H9 (cell line): ENCODE results near the gene ZNF280D. TPM values are rescaled to one million over a fixed set of nuclear protein-coding genes. Genes with fewer than 3 reads are reported as not detected.

Experiments
- DNase-seq: peaks from one replicate; pipeline ENCODE4 v3.0.0-alpha.2; 2017
- H2AFZ ChIP-seq: one replicate; pipeline ENCODE4 v1.6.1; 2013; ENCODE audit warnings: mild to moderate bottlenecking, low read length, control low read depth, moderate library complexity
- H2AK5ac ChIP-seq: 2 replicates; pipeline ENCODE4 v1.6.1; 2013; ENCODE audit warnings: low read length, control low read depth, mixed read lengths; ENCODE audit not compliant: insufficient read length
- H2BK120ac ChIP-seq: one replicate; pipeline ENCODE4 v1.6.1; 2013; ENCODE audit warnings: low read depth, mild to moderate bottlenecking, low read length, control low read depth, inconsistent platforms; ENCODE audit not compliant: poor library complexity, severe bottlenecking
- H2BK12ac ChIP-seq: 2 replicates; pipeline ENCODE4 v1.6.1; 2013; ENCODE audit warnings: low read length, control low read depth, mixed read lengths, low read depth; ENCODE audit not compliant: insufficient read length
- H2BK15ac ChIP-seq: 2 replicates; pipeline ENCODE4 v1.6.1; 2013; ENCODE audit warnings: low read depth, low read length, control low read depth
- H2BK20ac ChIP-seq: one replicate; pipeline ENCODE4 v1.6.1; 2013; ENCODE audit warnings: low read depth, mild to moderate bottlenecking, low read length, control low read depth, inconsistent platforms; ENCODE audit not compliant: poor library complexity, severe bottlenecking
- H2BK5ac ChIP-seq: 2 replicates; pipeline ENCODE4 v1.6.1; 2013; ENCODE audit warnings: low read length, control low read depth, mixed read lengths; ENCODE audit not compliant: insufficient read length
- H3K14ac ChIP-seq: 2 replicates; pipeline ENCODE4 v1.6.1; 2013; ENCODE audit warnings: low read length, control low read depth; ENCODE audit not compliant: insufficient read depth
- H3K18ac ChIP-seq: 2 replicates; pipeline ENCODE4 v1.6.1; 2013; ENCODE audit warnings: low read depth, mild to moderate bottlenecking, mixed read lengths, low read length, control low read depth; ENCODE audit not compliant: insufficient read length
- H3K23ac ChIP-seq: 2 replicates; pipeline ENCODE4 v1.6.1; 2013; ENCODE audit warnings: low read length, control low read depth, mixed read lengths, low read depth; ENCODE audit not compliant: insufficient read length
- H3K23me2 ChIP-seq: 2 replicates; pipeline ENCODE4 v1.6.1; 2013; ENCODE audit warnings: low read depth, mild to moderate bottlenecking, mixed read lengths, low read length, control low read depth; ENCODE audit not compliant: insufficient read length, poor library complexity, severe bottlenecking
- H3K27ac ChIP-seq: 2 replicates; pipeline ENCODE4 v1.5.1; 2013; ENCODE audit warnings: low read length, control low read depth, mixed read lengths, low read depth; ENCODE audit not compliant: insufficient read length
- H3K27me3 ChIP-seq: 2 replicates; pipeline ENCODE4 v1.6.1; 2013; ENCODE audit warnings: low read length, control low read depth, inconsistent platforms; ENCODE audit not compliant: insufficient read depth
- H3K4ac ChIP-seq: 2 replicates; pipeline ENCODE4 v1.6.1; 2013; ENCODE audit warnings: low read depth, mild to moderate bottlenecking, control low read depth, inconsistent platforms, low read length, moderate library complexity
- H3K4me1 ChIP-seq: 2 replicates; pipeline ENCODE4 v1.6.1; 2013; ENCODE audit warnings: low read length, control low read depth, inconsistent platforms; ENCODE audit not compliant: insufficient read depth
- H3K4me2 ChIP-seq: 2 replicates; pipeline ENCODE4 v1.6.1; 2013; ENCODE audit warnings: low read length, control low read depth, mixed read lengths; ENCODE audit not compliant: insufficient read length, insufficient read depth
- H3K56ac ChIP-seq: 2 replicates; pipeline ENCODE4 v1.6.1; 2013; ENCODE audit warnings: low read depth, mild to moderate bottlenecking, mixed read lengths, low read length, control low read depth; ENCODE audit not compliant: insufficient read length
- H3K79me1 ChIP-seq: 2 replicates; pipeline ENCODE4 v1.6.1; 2013; ENCODE audit warnings: low read depth, mild to moderate bottlenecking, moderate library complexity, low read length, control low read depth, inconsistent platforms; ENCODE audit not compliant: insufficient read depth, poor library complexity, severe bottlenecking
- H3K79me2 ChIP-seq: 2 replicates; pipeline ENCODE4 v1.6.1; 2013; ENCODE audit warnings: low read length, control low read depth, inconsistent platforms; ENCODE audit not compliant: insufficient read depth
- H3K9ac ChIP-seq: 2 replicates; pipeline ENCODE4 v1.6.1; 2013; ENCODE audit warnings: low read length, control low read depth, mixed read lengths; ENCODE audit not compliant: insufficient read length; ENCODE audit errors: extremely low read depth
- H3K9me3 ChIP-seq: one replicate; pipeline ENCODE4 v1.6.1; 2013; ENCODE audit warnings: low read depth, low read length, inconsistent platforms; ENCODE audit not compliant: control insufficient read depth
- H3T11ph ChIP-seq: one replicate; pipeline ENCODE4 v1.6.1; 2013; ENCODE audit warnings: mild to moderate bottlenecking, low read length, control low read depth, inconsistent platforms
- H4K20me1 ChIP-seq: one replicate; pipeline ENCODE4 v1.6.1; 2013; ENCODE audit not compliant: control insufficient read depth, insufficient read length, insufficient read depth
- H4K5ac ChIP-seq: 2 replicates; pipeline ENCODE4 v1.6.1; 2013; ENCODE audit warnings: low read depth, mild to moderate bottlenecking, mixed read lengths, low read length, control low read depth; ENCODE audit not compliant: insufficient read length
- H4K8ac ChIP-seq: replicated peaks from 2 replicates; pipeline ENCODE4 v1.6.1; 2013; ENCODE audit warnings: low read length, control low read depth, mixed read lengths, low read depth; ENCODE audit not compliant: insufficient read length
- H4K91ac ChIP-seq: 2 replicates; pipeline ENCODE4 v1.6.1; 2013; ENCODE audit warnings: low read depth, mild to moderate bottlenecking, moderate library complexity, mixed read lengths, low read length, control low read depth; ENCODE audit not compliant: insufficient read length
- H3K27ac Mint-ChIP-seq, 3 experiments: 2 replicates in 2 of 3; 3 replicates in 1 of 3; pipeline ENCODE4 v1.8.0; 2020 to 2021; ENCODE audit warnings: mixed read lengths in 3 of 3, mild to moderate bottlenecking in 1 of 3, moderate library complexity in 1 of 3
- H3K27me3 Mint-ChIP-seq: 2 replicates; pipeline ENCODE4 v1.8.0; 2021; ENCODE audit warnings: low read depth, mild to moderate bottlenecking, moderate library complexity, mixed read lengths
- H3K36me3 Mint-ChIP-seq, 3 experiments: 2 replicates in 2 of 3; 3 replicates in 1 of 3; pipeline ENCODE4 v1.8.0; 2020 to 2021; ENCODE audit warnings: low read depth in 3 of 3, mixed read lengths in 3 of 3; ENCODE audit not compliant: insufficient read depth in 1 of 3
- H3K4me1 Mint-ChIP-seq, 2 experiments: 2 replicates each; pipeline ENCODE4 v1.8.0; 2020; ENCODE audit warnings: mixed read lengths in 2 of 2
- H3K4me3 Mint-ChIP-seq, 2 experiments: 2 replicates in 1 of 2; 3 replicates in 1 of 2; pipeline ENCODE4 v1.8.0; 2020 to 2021; ENCODE audit warnings: mild to moderate bottlenecking in 2 of 2, mixed read lengths in 2 of 2, moderate library complexity in 1 of 2
- H3K9me3 Mint-ChIP-seq, 2 experiments: 2 replicates in 1 of 2; 3 replicates in 1 of 2; pipeline ENCODE4 v1.8.0; 2020; ENCODE audit warnings: mild to moderate bottlenecking in 2 of 2, mixed read lengths in 2 of 2, moderate library complexity in 1 of 2
- WGBS: extraction: QIAGEN DNeasy Blood & Tissue Kit; methylation state at CpG from one replicate; pipeline ENCODE4 v1.1.7; 2013; ENCODE audit warnings: missing lambda C conversion rate, low lambda C conversion rate, mixed read lengths; ENCODE audit not compliant: insufficient read length; ENCODE audit errors: extremely low coverage; 5-methylcytosine and 5-hydroxymethylcytosine counted together
- total RNA-seq: library from RNA; stranded (reverse); gene quantifications from 2 replicates; pipeline ENCODE4 v1.2.1, GENCODE V29; 2021
- TF ChIP-seq, protein P1 (sequence below): fragments of 200-600 bp; sonication (generic); conservative IDR thresholded peaks from 3 replicates; pipeline ENCODE4 v1.8.0; 2021; ENCODE audit warnings: antibody characterized with exemption, mild to moderate bottlenecking

The ZNF280D gene
- total RNA-seq, 1 experiment from 2014 or later: 5.7 TPM

DNA sequence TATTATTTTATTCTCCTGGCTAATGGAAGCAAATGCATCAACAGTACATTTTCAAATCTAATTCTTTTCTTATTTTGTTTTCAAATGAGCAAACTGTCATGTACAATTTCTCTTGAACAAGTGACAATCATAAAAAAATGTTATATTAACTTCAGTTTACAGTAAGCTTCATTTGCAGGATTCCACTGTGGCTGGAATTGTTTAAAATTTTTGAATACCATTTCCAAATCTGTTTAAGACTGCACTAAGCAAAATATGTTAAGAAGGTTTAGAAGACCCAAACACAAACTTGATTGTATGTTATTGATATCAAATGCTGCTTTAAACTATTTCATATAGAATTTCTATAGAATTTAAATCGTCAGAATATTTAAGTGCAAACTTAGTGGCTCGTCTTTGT, 92.8 kb downstream of the ZNF280D start:
- no peak overlapping the region for H3K4me3 Mint-ChIP-seq
- H3K23ac ChIP-seq: no peak overlapping the region
- no peak overlapping the region for H3K56ac ChIP-seq
- H3K27me3 ChIP-seq: no peaks in the 10 kb centered on the region
- H3T11ph ChIP-seq: no peak overlapping the region
- WGBS: no CpG with 5 or more reads among the region's 2 CpGs
- no peak overlapping the region for H2BK15ac ChIP-seq
- no peaks in the 10 kb centered on the region for H3K27me3 Mint-ChIP-seq
- no peak overlapping the region for H3K9ac ChIP-seq
- H3K4me1 Mint-ChIP-seq: peaks cover 6 to 17% of the 10 kb centered on the region in 2 experiments; a peak in 3 of 4 replicates
- no peaks in the 10 kb centered on the region for H3K23me2 ChIP-seq
- no peak overlapping the region for H4K5ac ChIP-seq
- H2BK120ac ChIP-seq: no peak overlapping the region
- no peaks in the 10 kb centered on the region for H3K79me2 ChIP-seq
- no peak overlapping the region for H2BK12ac ChIP-seq
- no peak overlapping the region for H3K27ac ChIP-seq
- H3K4me2 ChIP-seq: no peak overlapping the region
- TF ChIP-seq, protein P1, sequence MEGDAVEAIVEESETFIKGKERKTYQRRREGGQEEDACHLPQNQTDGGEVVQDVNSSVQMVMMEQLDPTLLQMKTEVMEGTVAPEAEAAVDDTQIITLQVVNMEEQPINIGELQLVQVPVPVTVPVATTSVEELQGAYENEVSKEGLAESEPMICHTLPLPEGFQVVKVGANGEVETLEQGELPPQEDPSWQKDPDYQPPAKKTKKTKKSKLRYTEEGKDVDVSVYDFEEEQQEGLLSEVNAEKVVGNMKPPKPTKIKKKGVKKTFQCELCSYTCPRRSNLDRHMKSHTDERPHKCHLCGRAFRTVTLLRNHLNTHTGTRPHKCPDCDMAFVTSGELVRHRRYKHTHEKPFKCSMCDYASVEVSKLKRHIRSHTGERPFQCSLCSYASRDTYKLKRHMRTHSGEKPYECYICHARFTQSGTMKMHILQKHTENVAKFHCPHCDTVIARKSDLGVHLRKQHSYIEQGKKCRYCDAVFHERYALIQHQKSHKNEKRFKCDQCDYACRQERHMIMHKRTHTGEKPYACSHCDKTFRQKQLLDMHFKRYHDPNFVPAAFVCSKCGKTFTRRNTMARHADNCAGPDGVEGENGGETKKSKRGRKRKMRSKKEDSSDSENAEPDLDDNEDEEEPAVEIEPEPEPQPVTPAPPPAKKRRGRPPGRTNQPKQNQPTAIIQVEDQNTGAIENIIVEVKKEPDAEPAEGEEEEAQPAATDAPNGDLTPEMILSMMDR: no peak
- H3K4ac ChIP-seq: no peak overlapping the region
- H3K79me1 ChIP-seq: no peaks in the 10 kb centered on the region
- no peaks in the 10 kb centered on the region for H3K36me3 Mint-ChIP-seq
- no peaks in the 10 kb centered on the region for H3K9me3 ChIP-seq
- DNase-seq: no peak
- no peaks in the 10 kb centered on the region for H3K4me1 ChIP-seq
- no peak overlapping the region for H2AFZ ChIP-seq
- no peak overlapping the region for H3K27ac Mint-ChIP-seq
- H3K14ac ChIP-seq: no peak overlapping the region
- no peaks in the 10 kb centered on the region for H4K20me1 ChIP-seq
- no peak overlapping the region for H2AK5ac ChIP-seq
- no peak overlapping the region for H2BK20ac ChIP-seq
- H3K18ac ChIP-seq: no peak overlapping the region
- no peaks in the 10 kb centered on the region for H3K9me3 Mint-ChIP-seq
- H2BK5ac ChIP-seq: no peak overlapping the region
- no peak overlapping the region for H4K91ac ChIP-seq
- H4K8ac ChIP-seq: no peak overlapping the region
